Measurements from ENCODE around the gene NECTIN3. TPM values are rescaled to one million over a fixed set of nuclear protein-coding genes. Genes with fewer than 3 reads are reported as not detected.

NECTIN3 gene, protein sequence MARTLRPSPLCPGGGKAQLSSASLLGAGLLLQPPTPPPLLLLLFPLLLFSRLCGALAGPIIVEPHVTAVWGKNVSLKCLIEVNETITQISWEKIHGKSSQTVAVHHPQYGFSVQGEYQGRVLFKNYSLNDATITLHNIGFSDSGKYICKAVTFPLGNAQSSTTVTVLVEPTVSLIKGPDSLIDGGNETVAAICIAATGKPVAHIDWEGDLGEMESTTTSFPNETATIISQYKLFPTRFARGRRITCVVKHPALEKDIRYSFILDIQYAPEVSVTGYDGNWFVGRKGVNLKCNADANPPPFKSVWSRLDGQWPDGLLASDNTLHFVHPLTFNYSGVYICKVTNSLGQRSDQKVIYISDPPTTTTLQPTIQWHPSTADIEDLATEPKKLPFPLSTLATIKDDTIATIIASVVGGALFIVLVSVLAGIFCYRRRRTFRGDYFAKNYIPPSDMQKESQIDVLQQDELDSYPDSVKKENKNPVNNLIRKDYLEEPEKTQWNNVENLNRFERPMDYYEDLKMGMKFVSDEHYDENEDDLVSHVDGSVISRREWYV
- total RNA-seq = 10 to 100 TPM; 12.2 to 13.2 TPM
- long read RNA-seq, partial matches to known transcripts = 0 of 1 reads
- long read RNA-seq, other reads (novel, unspliced or antisense) = 0 of 1 reads

DNA sequence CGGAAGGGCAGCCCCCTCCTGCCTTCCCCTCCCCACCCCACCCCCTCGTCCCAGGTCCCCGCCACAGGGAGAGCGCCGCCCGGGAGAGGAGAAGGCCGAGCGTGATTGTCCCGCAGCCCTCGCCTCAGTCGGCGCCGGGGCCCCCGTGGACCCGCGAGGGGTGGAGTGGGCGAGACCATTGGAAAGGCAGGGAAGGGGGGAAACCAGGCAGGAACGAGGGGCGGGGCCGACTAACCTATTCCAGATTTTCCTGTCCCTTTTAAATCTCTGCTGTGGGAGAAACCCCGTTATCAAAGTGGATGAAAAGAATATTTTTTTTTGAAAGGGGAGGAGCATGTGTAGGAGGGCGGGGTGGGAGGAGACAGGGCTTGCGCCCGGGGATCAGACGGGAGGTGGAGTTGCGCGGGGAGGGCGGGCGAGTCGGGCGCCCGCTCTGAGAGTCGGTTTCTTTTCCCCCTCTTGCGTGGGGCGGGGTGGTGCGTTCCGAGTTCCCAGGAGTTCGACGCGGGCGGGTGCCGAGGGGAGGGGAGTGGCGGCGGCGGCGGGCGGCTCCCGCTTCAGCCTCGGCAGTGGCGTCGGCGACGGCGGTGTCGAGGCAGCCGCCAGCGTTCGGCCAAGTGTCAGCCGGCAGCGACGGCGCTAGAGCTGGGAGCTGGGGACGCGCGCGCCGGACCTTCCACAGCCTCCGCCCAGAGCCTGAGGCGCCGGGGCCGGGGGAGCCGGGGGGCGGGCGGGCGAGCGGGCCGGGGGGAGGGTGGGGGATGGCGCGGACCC is at the start of gene NECTIN3:
TSS of gene NECTIN3 (plus strand) at position 560 of the 774 bp plus-strand sequence. CDS start at position 762, 202 bp downstream.
- ATAC-seq = peak; percentile 93 to 96
- peak; percentile 94 for DNase-seq
- intact Hi-C loops (cut with DNase I) = no loop called here

DNA sequence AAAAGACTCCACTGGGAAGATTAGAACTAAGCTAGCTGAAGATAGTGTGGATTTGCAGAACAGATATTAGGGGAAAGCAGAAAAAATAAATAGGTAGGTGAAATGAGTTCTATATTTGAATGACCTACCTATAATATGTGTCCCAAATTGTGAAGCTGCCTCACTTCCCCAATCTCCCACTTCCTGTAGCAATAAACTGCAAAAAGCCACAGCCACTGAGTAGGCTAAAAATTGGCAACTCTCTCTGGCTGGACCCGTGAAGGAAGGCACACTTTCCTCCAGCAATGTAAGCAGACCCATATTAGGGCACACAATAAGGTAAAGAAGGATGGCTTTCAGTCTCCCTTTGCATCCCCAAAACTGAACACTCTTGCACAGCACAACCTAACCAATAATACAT is 43.7 kb upstream of the NECTIN3 start:
- intact Hi-C loops (cut with DNase I) = no loop called here
- no peak for ATAC-seq
- DNase-seq = no peak

DNA sequence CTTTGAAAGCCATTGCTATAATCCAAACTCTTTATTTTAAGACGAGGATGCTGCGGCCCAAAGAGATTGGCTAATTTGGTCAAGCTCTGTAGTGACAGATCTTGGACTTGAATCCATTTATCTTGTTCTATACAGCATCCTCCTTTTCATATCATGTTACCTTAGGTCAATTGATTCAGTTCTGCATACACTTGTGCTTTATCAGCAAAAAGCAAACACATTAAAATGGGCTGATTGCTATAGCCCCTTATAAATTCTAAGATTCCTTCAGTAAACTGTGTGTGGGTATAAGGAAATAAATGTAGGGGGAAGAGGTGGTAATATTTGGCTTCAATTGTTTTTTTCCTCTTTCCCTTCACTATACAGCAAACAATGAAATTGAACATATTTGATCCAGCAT is 40.1 kb upstream of the NECTIN3 start:
- ATAC-seq = no peak
- DNase-seq = no peak
- intact Hi-C loops (cut with DNase I) = no loop called here

DNA sequence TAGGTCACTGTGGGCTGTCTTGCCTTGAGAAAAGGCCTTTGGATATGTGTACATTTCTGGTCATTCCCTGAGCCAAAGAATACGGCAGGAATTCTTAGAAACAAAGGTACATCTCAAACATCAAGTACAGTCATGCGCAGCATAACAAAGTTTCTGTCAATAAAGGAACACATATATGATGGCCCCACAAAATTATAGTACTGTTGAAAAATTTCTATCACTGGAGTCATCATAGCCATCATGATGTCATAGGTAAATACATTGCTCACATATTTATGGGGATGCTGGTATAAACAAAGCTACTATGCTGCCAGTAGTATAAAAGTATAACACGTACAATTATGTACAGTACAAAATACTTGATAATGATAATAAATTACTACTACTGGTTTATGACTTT is 38.9 kb upstream of the NECTIN3 start:
- DNase-seq (no peak), ATAC-seq (no peak)
- intact Hi-C loops (cut with DNase I) = no loop called here

DNA sequence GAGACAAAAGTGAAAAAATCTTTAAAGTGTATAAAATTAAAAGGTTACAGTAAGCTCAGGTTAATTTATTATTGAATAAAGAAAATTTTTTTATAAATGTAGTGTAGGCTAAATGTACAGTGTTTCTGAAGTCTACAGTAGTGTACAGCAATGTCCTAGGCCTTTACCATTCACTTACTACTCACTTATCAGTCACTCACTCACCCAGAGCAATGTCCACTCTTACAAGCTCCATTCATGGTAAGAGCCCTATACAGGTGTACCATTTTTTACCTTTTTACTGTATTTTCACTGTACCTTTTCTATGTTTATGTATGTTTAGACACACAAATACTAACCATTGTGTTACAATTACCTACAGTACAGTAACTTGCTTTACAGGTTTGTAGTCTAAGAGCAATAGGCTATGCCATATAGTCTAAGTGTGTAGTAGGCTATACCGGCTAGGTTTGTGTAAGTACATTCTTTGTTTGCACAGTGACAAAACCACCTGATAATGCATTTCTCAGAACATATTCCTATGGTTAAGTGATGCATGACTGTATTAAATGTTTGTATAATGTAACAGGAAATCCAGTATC is 38.1 kb upstream of the NECTIN3 start:
- ATAC-seq (no peak), DNase-seq (no peak)
- intact Hi-C loops (cut with DNase I) = no loop called here

DNA sequence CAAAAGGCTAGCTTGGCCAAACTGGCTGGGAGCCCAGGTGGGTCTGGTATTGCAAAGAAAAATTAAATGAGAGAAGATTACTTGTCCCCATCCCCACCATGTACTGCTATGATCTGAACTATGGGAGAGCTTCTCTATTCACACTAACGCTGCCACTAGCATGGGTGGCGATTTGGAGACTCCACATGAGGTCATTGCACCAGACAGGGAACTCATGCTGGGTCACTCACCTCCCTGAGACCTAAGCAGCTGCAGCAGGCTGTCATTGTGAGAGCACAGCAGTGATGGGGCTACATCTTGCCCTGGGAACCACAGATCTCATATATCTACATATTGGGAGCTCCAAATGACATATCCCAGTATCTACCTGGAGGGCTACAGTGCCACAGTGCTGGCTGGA is 36.3 kb upstream of the NECTIN3 start:
- intact Hi-C loops (cut with DNase I) = no loop called here
- DNase-seq = no peak
- no peak for ATAC-seq

DNA sequence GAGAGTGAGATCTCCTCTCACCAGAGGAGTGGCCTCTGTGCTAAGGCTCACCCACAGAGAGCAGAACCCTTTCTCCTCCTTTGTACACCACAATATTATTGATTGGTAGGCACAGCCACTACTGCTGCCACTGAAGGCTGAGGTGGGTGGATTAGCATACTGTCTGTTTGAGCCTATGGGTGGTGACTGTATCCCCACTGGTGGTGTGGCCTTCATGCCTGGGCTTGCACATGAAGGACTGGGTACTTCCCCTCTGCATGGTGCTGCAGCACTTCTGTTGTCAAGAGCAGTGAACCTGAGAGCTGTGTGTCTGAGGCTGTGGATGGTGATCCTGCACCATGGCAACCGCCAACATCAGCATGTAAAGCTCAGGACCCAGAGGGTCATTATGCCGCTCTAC is 35.7 kb upstream of the NECTIN3 start:
- no peak for DNase-seq
- ATAC-seq = no peak
- intact Hi-C loops (cut with DNase I) = no loop called here

DNA sequence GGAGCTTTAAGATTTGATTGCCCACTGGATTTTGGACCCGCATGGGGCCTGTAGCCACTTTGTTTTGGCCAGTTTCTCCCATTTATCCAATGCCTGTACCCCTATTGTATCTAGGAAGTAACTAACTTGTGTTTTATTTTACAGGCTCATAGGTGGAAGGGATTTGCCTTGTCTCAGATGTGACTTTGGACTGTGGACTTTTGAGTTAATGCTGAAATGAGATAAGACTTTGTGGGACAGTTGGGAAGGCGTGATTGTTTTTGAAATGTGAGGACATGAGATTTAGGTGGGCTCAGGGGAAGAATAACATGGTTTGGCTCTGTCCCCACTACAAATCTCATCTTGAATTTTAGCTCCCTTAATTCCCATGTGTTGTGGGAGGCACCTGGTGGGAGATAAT is 30.7 kb upstream of the NECTIN3 start:
- no peak for ATAC-seq

DNA sequence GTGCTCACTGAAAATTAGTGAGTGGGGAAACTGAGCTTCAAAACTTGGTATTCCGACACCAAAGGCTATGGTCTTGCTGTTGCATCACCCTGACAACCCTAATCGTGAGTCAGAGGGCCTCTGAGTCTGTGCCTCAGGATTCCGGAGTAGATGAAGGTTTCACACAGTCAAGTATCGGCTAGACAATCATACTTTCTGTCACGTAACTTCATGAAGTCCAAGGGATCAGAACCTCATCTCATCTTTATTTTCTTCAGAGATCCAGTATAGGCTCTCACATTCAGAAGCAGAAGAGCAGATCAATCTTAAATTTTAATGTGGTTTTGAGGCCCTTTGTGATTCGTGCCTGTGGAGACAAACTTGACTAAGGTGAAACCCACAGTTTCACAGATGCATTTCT is 26.1 kb upstream of the NECTIN3 start:
- intact Hi-C loops (cut with DNase I) = no loop called here
- no peak for ATAC-seq
- DNase-seq = no peak

More for the DNA sequence above, 30.7 kb upstream of the NECTIN3 start:
- intact Hi-C loops (cut with DNase I) = no loop called here
- DNase-seq = no peak

DNA sequence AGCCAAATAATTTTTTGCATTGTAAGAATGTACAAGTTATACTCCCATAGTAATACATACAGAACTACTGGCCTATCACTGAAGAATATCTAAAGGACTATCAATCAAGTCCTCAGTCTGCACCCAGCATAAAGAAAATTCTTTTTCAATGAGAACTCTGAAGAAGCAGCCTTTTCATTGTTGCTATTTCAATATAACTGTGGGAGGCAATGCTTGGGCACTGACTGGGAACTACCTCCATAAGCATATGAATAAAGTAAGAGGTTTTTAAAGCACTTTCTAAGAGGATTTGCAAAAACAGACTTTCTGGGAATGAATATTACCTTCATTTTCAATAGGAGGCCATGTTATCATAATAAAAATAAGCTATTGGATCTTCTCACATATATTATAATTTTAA is 24.6 kb upstream of the NECTIN3 start:
- ATAC-seq (no peak), DNase-seq (no peak)
- intact Hi-C loops (cut with DNase I) = no loop called here

DNA sequence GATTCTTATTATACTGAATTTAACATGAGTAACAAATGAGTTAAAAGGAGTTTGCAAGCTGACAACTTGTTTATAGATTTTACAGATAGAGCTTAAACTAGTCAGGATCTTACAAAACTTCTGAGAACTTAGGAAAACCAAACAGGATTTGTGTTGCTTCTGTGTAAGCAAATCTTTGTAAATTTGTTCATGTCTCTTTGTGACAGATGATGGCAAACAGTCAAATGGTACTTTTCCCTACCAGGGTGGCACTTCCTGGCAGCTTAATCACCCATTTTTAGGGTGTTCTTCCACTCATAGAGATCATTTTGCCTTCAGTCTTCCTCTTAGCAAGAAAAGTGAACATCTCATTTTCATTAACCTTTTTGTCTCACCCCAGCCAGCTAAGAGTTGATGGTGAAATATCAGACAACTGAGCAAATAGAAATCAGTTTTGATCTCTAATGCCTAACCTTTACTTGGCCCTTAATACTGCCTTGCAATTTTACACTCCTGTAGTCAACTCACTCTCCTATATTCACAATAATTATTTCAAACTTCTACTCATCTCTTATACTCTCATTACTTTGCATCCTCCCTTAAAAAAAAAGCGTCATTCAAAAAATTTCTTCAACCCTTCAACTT is 23.7 kb upstream of the NECTIN3 start:
- DNase-seq (no peak), ATAC-seq (no peak)
- intact Hi-C loops (cut with DNase I) = no loop called here

DNA sequence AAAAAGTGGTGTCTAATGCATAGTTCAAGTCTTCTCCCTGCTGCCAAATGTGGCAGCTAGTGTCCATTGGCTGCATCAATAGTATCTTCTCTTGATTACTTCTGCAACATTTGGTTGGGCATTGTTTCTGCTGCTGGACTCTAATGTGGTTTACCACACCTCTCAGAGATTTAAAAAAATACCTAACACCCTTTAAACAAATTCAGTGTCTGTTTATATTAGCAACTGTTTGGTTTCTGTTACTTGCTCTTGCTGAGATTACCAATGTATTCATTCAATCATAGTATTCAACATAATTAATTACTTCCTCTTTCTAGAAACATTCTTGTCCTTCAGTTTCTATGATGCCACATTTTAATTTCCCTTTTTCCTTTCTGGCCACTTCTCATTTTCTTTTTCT is 20.3 kb upstream of the NECTIN3 start:
- DNase-seq = no peak
- ATAC-seq = no peak
- intact Hi-C loops (cut with DNase I) = no loop called here

DNA sequence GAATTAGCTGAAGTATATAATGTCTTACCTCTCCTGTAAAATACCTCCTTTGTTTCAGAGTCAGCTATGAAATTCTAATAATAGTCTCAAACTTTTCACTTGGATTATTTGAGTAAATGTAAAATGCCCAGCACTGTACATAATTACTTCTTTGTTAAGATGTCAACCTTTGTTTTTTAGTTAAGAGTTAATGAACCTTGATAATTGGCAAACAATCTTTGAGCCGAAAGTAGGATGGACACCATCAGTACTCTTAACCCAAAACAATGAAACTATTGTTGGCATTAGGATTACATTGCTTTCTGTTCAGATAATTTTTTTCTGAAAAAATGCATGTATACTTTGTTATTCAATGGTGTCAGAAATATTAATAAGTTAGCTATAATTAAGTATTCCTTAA is 3.0 kb upstream of the NECTIN3 start:
- intact Hi-C loops (cut with DNase I) = no loop called here
- no peak for ATAC-seq

DNA sequence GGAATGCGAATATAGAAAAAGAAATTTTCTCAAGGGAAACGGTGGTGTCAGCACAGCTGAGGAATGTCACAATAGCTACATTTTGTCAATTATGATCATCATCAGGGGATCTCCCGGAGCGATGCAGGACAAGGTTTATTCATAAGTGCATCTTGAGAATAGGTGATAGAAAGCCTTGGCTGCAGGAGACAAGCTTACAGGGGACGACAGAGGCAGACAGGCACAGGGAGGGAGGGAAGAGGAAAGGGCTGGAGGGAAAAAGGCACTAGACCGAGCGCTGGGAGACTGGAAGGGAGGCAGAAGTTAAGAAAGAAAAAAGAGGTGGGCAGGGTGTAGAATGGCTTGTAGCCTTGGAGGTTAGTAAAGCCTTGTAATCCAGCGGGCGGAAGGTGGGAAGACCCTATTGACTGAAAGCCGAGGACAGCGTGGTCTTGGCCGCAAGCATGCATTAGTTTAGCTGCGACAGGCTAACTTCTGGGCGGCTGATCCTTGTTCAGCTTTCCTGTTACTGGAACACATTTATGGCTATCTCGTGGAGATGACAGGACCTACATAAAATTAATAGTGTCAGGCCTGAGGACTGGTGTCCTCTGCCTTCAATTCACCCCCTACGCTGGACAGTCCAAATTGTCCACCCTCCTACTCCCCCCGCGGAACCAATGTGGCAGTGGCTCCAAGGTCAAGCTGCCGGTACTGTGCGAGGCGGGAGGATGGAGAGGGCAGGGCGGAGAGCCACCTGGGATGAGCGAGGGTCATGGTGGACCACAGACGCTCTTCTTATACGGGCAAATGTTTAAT is 1.4 kb upstream of the NECTIN3 start:
- ATAC-seq (peak in 1 of 2 donors; percentile 37), DNase-seq (peak; percentile 21)

More for the DNA sequence above, 3.0 kb upstream of the NECTIN3 start:
- no peak for DNase-seq

DNA sequence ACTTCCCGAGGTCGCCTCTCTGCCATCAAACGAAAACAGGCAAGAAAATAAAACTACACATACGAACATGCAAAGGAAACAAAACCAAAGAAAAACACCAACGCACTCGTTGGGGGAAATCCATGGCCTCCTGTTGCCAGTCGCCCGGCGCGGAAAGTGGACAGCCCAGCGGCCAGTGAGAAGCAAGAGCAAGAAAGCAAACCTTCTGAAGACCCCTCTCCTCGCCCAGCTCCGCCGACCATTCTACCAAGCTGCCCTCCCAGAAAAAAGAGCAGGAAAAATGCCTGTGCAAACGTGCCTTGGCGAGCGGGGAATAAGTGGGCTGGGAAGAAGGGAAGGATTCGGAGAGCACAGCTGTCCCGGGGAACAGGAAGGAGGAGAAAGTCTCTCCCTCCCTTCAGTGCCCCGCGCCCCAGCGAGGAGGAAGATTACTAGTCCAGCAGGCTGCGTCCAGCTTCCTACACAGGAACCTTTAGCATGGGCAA is 802 bp upstream of the NECTIN3 start:
- intact Hi-C loops (cut with DNase I) = no loop called here
- DNase-seq (no peak), ATAC-seq (peak; percentile 38 to 67)

More for the DNA sequence above, 1.4 kb upstream of the NECTIN3 start:
- intact Hi-C loops (cut with DNase I) = no loop called here

DNA sequence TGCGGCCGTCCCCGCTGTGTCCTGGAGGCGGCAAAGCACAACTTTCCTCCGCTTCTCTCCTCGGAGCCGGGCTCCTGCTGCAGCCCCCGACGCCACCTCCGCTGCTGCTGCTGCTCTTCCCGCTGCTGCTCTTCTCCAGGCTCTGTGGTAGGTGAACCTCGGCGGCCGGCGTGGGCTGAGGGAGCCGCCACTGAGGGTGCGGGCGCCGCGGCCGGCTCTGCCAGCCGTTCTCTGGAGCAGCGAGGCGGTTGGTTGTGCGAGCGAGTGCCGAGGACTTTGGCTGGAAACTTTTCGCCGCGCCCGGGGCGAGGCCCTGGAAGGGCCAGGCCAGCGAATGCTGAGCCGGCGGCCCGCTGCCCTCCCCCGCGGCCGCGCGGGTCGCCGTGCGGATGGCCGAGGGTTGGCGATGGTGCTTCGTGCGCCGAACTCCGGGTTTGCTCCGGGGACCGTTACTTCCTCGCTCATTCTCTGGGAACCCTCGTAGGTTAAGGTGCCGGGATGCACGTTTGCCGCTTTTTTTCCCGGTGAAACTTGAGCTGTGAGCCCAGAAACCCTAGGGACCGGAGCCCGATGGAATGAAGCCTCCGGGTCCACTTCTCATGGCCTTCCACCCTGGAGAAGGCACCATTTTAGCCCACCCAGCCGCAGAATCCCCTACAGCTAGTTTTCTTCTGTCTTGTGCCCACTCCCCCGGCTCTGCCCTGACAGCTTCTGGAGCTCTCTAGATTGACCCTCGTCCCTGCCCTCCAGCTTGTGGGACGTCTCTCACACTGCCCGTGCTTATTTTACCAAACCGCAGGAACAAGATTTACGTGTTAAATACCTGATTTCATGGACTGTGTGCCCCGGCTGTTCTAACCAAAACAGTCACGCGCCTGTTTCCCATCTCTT is 660 bp downstream of the NECTIN3 start:
- peak; percentile 25 to 35 for ATAC-seq
- peak; percentile 41 for DNase-seq
- intact Hi-C loops (cut with DNase I) = no loop called here

DNA sequence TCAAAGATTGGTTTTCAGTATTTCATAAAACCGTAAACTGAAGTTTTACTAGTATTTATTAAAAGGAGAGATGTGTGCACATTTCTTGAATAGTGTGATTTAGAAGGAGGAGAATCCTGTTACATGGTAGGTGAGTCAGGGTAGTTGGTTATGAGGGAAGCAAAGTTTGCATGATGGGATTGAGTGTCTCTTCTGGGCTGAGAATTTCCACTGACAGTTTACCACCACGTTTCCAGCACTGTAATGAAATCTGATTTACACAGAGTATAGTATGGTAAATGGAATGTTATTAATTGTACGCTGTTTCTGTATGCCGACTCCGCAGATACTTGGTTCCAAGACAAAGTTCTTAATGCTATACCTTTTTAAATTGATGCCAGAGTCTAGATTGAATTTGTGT is 1.6 kb downstream of the NECTIN3 start:
- DNase-seq = no peak
- ATAC-seq = no peak
- intact Hi-C loops (cut with DNase I) = no loop called here
